ENCODE results near the gene FAM131C.
"Not testable (repeated sequence)": the region's sequence is repeated elsewhere in the genome, so short reads cannot be mapped to it uniquely, and the experiment has no call there.

The FAM131C gene

GRCh38 chr1:16057314-16057915 is 16.0 kb downstream of the FAM131C start:
- not testable (repeated sequence) for DNase-seq

- not testable (repeated sequence) for DNase-seq
Observed at GRCh38 chr1:16056521-16056912, 16.9 kb downstream of the FAM131C start.

- peak; percentile 80 to 91 (median 82) for DNase-seq
Observed at GRCh38 chr1:16055613-16056520, 17.6 kb downstream of the FAM131C start.

DNA sequence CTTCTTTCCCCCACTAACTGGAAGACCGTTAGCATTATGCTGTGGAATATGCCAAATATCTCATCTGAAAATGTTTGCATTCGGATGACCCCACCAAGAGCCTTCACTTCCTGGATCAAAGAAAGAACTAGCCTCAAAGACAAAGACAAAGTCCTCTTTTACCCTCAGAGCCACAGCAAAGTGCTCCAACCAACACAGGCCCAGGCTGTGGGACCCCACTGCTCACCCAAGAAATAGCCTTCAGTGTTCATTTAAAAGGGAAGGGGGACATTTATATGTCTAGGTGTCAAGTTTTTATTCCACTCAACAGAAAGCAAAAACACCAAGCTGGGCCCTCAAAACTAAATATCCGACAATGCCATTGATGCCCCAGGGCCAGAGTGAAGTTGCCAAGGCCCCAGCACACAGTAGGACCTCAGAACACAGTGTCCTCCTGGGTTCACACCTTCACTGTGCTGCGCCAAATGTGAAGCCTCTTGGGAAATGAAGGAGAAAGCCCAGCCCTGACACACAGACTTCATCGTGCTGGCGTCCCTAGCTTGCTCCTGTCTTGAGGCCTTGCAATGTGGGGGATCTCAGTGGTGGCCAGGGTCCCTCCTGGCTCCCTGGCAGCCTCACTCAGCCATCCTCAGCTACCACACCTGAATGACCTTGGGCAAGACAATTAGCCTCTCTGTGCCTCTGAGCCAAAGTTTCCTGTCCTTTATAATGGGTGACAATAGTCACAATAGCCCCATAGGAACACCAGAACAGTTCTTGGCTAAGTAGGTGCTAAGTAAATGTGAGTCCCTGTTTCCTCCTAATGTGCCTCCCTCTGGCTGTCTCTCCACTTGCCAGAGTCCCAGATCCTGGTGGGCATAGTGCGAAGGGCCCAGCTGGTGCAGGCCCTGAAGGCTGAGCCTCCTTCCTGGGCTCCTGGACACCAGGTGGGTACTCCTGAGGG is 18.6 kb downstream of the FAM131C start:
- no peak for DNase-seq

- DNase-seq: no peak
Observed at GRCh38 chr1:16053781-16054502, 19.5 kb downstream of the FAM131C start.

DNA sequence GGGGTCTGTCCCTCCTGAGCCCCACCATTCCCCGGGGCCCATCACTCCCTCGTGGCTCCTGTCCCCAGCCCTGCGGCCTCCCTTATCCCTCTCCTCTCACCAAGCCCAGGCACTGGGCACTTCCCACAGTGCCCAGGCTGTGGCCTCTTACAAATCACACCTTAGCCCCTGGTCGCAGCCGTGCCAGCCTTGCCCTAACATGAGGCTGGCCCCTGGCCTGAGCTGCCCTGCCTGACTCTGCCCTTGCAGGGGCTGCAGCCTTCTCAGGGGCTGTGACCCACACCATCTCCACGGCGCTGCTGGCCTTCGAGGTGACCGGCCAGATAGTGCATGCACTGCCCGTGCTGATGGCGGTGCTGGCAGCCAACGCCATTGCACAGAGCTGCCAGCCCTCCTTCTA is 21.5 kb downstream of the FAM131C start:
- not testable (repeated sequence) for DNase-seq

GRCh38 chr1:16051039-16051438 is 22.4 kb downstream of the FAM131C start:
- DNase-seq: no peak

GRCh38 chr1:16050328-16050727 is 23.1 kb downstream of the FAM131C start:
- DNase-seq: no peak

DNA sequence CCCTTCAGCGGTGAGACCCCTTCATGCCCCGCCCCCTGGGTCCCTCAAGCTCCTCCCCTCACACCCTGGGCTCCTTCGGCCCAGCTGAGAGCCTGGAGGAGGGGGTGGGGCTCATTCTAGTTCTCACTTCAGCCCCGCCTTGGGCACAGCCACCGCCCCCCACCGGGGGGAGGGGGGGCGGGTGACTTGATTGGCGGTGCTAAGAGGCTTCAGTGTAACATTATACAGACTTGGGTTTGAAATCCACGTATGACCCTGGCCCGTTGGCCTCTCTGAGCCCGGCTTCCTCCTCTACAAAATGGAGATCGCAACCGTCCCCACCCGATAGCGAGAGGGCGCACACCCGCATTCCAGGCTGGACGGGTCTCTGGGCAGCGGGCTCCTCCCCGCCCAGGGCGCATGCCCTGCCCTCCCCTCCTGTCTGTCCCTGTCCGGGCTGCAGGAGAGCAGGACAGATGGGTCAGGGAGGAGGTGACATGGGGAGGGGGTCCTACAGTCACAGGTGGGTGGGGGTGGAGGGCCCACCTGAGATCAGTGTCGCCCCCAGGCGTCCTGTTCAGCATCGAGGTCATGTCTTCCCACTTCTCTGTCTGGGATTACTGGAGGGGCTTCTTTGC is 24.8 kb downstream of the FAM131C start:
- DNase-seq: peak; percentile 32 to 85 (median 69)

DNA sequence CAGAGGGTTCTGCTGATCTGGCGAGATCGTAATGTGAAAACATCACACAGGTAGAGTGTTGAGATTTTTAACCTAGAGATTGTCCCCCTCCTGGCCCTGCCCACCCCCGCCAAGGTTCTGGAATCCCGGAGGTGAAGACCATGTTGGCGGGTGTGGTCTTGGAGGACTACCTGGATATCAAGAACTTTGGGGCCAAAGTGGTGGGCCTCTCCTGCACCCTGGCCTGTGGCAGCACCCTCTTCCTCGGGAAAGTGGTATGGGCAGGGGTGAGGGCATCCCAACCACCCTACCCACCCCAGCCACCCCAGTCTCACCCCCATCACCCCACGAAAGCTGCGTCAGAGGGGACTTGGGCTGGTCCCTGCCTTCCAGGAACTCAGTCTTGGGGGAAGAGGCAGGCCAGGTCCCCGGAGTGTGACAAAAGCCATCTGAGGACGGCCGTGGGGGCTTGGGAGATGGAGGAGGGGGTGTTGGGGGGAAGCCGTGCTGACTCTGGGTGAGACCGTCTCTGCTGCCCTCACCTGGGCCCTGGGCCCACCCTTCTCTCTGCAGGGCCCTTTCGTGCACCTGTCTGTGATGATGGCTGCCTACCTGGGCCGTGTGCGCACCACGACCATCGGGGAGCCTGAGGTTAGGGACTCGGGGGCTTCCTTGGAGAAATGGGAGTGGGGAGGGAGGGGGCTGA is 25.5 kb downstream of the FAM131C start:
- no peak for DNase-seq

DNA sequence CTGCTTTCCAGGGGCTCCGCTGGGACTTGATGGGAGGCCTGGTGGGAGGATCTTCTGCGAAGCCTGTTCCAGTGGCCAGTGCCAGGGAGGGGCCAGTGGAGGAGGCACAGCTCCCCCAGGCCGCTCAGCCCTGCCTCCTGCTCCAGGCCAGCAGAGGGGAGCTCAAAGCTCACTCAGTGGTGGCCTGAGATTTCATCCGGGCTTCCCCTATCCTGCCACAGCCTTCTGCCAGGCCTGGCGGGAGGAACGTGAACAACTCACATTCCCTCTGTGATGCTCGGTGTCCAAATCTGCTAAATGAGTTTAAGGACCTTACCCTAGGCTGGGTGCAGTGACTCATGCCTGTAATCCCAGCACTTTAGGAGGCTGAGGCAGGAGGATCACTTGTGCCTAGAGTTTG is 26.6 kb downstream of the FAM131C start:
- DNase-seq: no peak

GRCh38 chr1:16043950-16044349 is 29.5 kb downstream of the FAM131C start:
- DNase-seq: no peak

- DNase-seq: peak; percentile 40 to 73 (median 64)
Observed at GRCh38 chr1:16043521-16043920, 29.9 kb downstream of the FAM131C start, which contains the start of gene CLCNKB. TSS of gene CLCNKB (plus strand) at chr1:16043782. CDS start at chr1:16044493, 711 bp downstream.

DNA sequence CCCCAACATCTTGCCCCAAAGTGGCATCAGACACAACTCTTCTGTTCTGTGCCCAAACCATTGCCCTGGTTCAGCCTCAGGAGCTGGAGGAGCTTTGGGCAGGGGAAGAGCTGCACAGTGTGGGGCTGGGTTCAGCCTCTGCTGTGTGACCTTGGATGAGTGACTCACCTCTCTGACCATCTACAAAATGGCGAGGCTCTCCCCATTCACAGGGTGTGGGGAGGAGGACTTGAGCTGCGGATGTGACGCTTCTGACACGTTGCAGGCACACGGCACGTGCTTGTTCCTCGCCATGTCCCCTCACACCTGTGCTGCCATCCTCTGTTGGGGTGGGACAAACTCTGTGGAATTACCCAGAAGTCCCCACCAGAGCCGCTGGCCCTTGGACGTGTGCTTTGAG is 30.8 kb downstream of the FAM131C start:
- not testable (repeated sequence) for DNase-seq

DNA sequence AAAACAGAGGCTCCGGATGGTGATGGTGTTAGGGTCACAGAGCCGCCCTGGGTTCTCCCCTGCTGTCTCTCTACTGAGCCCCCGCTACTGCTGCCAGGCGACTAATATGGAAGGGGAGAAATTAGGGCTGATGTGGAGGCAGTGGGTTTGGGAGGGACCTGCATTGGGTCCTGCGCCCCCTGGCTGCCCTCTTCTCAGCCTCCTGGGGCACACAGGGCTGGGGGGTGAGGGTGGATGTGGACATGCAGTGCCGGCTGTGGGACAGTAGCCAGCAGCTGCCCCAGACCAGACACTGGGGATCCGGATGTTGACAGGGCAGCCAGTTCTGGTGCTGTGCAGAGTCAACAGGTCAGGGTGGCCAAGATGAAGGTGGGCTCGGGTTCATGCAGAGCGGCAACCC is 31.4 kb downstream of the FAM131C start:
- DNase-seq: no peak

DNA sequence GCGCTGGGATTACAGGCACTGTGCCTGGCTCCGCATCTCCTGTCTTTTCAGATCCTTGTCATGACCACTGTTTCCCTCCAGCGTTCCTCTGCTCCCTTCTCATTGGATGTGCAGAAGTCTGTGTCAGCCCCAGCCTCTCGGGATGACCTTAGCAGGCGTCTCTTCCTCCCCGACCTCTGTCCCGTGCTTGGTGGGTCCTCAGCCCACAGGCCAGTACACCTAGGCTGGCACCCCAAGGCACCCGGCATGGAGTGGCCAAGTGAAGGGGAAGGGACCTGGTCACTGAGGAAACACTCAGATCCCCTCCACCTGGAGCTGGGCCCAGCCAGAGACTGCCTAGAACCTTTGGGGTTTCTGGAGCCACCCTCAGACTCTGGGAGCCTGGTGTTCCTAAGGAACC is 32.3 kb downstream of the FAM131C start:
- DNase-seq: no peak

DNA sequence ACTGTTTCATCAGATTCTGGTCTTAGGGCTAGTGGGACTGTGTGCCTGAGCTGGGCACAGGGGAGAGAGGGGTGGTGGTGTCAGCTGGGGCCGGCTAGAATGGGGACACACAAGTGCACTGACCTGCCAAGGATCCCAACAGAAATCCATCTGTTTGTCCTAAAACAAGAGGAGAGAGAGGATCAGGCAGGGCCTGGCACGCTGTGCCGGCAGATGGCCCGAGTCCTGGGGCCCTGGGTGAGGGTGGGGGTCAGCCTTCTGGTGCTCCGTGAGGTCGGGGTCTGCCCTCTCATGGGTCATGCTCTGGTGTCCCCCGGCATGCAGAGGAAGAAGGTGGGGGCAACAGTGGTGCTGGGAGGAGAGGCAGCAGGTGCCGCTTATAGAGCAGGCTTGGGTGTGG is 33.6 kb downstream of the FAM131C start:
- DNase-seq: not testable (repeated sequence)

DNA sequence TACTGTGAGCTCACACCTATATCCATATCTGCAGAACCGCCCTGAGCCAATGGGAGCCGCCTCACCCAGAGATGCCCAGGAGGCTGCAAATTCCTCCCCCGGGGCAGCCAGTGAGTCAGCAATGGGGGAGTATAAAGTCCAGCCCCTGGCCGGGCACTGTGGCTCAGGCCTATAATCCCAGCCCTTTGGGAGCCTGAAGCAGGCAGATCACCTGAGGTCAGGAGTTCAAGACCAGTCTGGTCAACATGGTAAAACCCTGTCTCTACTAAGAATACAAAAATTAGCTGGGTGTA is 34.9 kb downstream of the FAM131C start:
- no peak for DNase-seq

- not testable (repeated sequence) for DNase-seq
Observed at GRCh38 chr1:16036461-16036860, 37.0 kb downstream of the FAM131C start.

DNA sequence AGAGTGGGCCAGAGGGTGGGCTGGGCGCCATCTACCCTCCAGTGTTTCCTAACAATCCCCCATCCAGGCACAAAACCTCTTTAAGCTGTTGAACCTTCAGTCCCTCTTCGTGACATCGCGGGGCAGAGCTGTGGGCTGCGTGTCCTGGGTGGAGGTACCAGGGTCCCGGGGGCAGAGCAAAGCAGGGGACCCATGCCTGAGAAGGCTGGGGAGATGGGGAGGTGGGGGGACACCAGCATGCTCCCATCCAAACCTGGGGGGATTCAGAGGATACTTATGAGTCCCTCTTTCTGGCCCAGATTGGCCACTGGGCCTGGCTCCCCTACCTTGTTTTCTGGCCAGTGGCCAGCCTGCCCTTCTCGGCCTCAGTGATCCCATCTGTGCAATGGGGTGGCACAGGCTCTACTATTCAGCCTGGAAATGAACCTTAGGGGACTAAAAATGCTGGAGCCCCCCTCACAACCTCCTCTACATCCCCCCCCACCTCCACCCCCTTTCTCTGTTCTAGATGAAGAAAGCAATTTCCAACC is 40.3 kb downstream of the FAM131C start:
- DNase-seq: not testable (repeated sequence)

Data from NCI-H1417 (cell line).